ENCODE results near the gene CENPF.
"Not testable (repeated sequence)": the region's sequence is repeated elsewhere in the genome, so short reads cannot be mapped to it uniquely, and the experiment has no call there.

The CENPF gene

GRCh38 chr1:214590696-214591095, 12.3 kb upstream of the CENPF start:
- no peak overlapping the region for H3K9ac ChIP-seq (ENCODE audit: low read depth, low read length)
- ATAC-seq (ENCODE audit: insufficient read depth, low read depth), result no peak

GRCh38 chr1:214591918-214592317, 11.1 kb upstream of the CENPF start:
- not testable (repeated sequence) for H3K4me1 ChIP-seq (ENCODE audit: insufficient read depth, low read length); H3K27ac ChIP-seq (ENCODE audit: low read length); H3K4me2 ChIP-seq (ENCODE audit: insufficient read depth, low read length); H3K4me3 ChIP-seq (ENCODE audit: low read depth in 1 of 2, low read length in 2 of 2); H3K79me2 ChIP-seq (ENCODE audit: insufficient read depth, low read length); H3K9me3 ChIP-seq (ENCODE audit: insufficient read depth, low read length, severe bottlenecking); H3K36me3 ChIP-seq (ENCODE audit: insufficient read depth, low read length); DNase-seq; H4K20me1 ChIP-seq (ENCODE audit: insufficient read depth, low read length); H2AFZ ChIP-seq (ENCODE audit: low read depth, low read length); ATAC-seq (ENCODE audit: insufficient read depth, low read depth); H3K9ac ChIP-seq (ENCODE audit: low read depth, low read length); H3K27me3 ChIP-seq (ENCODE audit: insufficient read depth, low read length, poor library complexity)

More at GRCh38 chr1:214590696-214591095, 12.3 kb upstream of the CENPF start:
- no peak for DNase-seq
- Histone ChIP-seq H3K4me3 (ENCODE audit: low read depth in 1 of 2, low read length in 2 of 2) (no peak overlapping the region), H3K36me3 (ENCODE audit: insufficient read depth, low read length) (no peaks in the 10 kb centered on the region), H3K27ac (ENCODE audit: low read length) (no peak overlapping the region), H3K9me3 (ENCODE audit: insufficient read depth, low read length, severe bottlenecking) (no peaks in the 10 kb centered on the region), H2AFZ (ENCODE audit: low read depth, low read length) (no peak overlapping the region), H3K4me2 (ENCODE audit: insufficient read depth, low read length) (no peak overlapping the region), H3K4me1 (ENCODE audit: insufficient read depth, low read length) (no peaks in the 10 kb centered on the region), H3K27me3 (ENCODE audit: insufficient read depth, low read length, poor library complexity) (no peaks in the 10 kb centered on the region), H4K20me1 (ENCODE audit: insufficient read depth, low read length) (no peaks in the 10 kb centered on the region), H3K79me2 (ENCODE audit: insufficient read depth, low read length) (no peaks in the 10 kb centered on the region)
- TF ChIP-seq CTCF (IDR thresholded peaks at IDR 0.05; ENCODE audit: borderline replicate concordance, extremely low read depth, low read length, poor library complexity, severe bottlenecking) (no peak), EZH2 (IDR thresholded peaks at IDR 0.05; ENCODE audit: borderline replicate concordance, low read depth, low read length, severe bottlenecking) (no peak)

GRCh38 chr1:214593158-214593557, 9.8 kb upstream of the CENPF start:
- H3K4me1 ChIP-seq (ENCODE audit: insufficient read depth, low read length), result no peaks in the 10 kb centered on the region
- no peak for DNase-seq
- no peak overlapping the region for H3K27ac ChIP-seq (ENCODE audit: low read length)
- no peaks in the 10 kb centered on the region for H3K36me3 ChIP-seq (ENCODE audit: insufficient read depth, low read length)
- no peak overlapping the region for H3K9ac ChIP-seq (ENCODE audit: low read depth, low read length)
- no peak overlapping the region for H2AFZ ChIP-seq (ENCODE audit: low read depth, low read length)
- H3K4me2 ChIP-seq (ENCODE audit: insufficient read depth, low read length), result no peak overlapping the region
- H3K4me3 ChIP-seq (ENCODE audit: low read depth in 1 of 2, low read length in 2 of 2), result no peak overlapping the region
- no peaks in the 10 kb centered on the region for H3K27me3 ChIP-seq (ENCODE audit: insufficient read depth, low read length, poor library complexity)
- H4K20me1 ChIP-seq (ENCODE audit: insufficient read depth, low read length), result no peaks in the 10 kb centered on the region
- TF ChIP-seq CTCF (IDR thresholded peaks at IDR 0.05; ENCODE audit: borderline replicate concordance, extremely low read depth, low read length, poor library complexity, severe bottlenecking) (no peak), EZH2 (IDR thresholded peaks at IDR 0.05; ENCODE audit: borderline replicate concordance, low read depth, low read length, severe bottlenecking) (no peak)
- H3K79me2 ChIP-seq (ENCODE audit: insufficient read depth, low read length), result no peaks in the 10 kb centered on the region
- no peaks in the 10 kb centered on the region for H3K9me3 ChIP-seq (ENCODE audit: insufficient read depth, low read length, severe bottlenecking)
- ATAC-seq (ENCODE audit: insufficient read depth, low read depth), result no peak

DNA sequence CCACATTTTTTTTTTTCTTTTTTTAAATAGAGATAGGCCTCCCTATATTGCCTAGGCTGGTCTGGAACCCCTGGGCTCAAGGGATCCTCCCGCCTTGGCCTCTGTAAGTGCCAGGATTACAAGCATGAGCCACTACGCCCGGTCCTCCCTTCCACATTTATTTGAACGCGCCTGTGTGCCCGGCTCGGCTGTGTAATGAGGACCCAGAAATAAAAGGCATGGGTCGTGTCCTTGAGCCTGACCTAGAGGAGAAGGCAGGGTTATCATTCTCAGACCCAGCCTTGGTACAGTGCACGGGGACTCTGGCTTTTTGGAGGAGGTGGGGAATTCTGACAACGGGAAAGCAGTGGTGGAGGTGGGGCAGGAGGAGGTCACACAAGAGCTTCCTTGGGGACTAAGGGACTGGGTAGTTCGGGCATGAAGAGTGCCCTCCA, 841 bp downstream of the CENPF start:
- peak overlapping the region; percentile 87 for H3K4me2 ChIP-seq (ENCODE audit: insufficient read depth, low read length)
- TF ChIP-seq CTCF (IDR thresholded peaks at IDR 0.05; ENCODE audit: borderline replicate concordance, extremely low read depth, low read length, poor library complexity, severe bottlenecking) (no peak), EZH2 (IDR thresholded peaks at IDR 0.05; ENCODE audit: borderline replicate concordance, low read depth, low read length, severe bottlenecking) (no peak)
- H3K4me1 ChIP-seq (ENCODE audit: insufficient read depth, low read length), result peaks cover 28% of the 10 kb centered on the region
- peaks cover 44% of the 10 kb centered on the region for H3K36me3 ChIP-seq (ENCODE audit: insufficient read depth, low read length)
- peak overlapping the region; percentile 96 for H3K27ac ChIP-seq (ENCODE audit: low read length)
- H3K27me3 ChIP-seq (ENCODE audit: insufficient read depth, low read length, poor library complexity), result no peaks in the 10 kb centered on the region
- ATAC-seq (ENCODE audit: insufficient read depth, low read depth), result no peak
- H3K79me2 ChIP-seq (ENCODE audit: insufficient read depth, low read length), result peaks cover 58% of the 10 kb centered on the region
- H3K9me3 ChIP-seq (ENCODE audit: insufficient read depth, low read length, severe bottlenecking), result no peaks in the 10 kb centered on the region
- peak overlapping the region; percentile 95 for H3K9ac ChIP-seq (ENCODE audit: low read depth, low read length)
- H4K20me1 ChIP-seq (ENCODE audit: insufficient read depth, low read length), result peaks cover 28% of the 10 kb centered on the region
- peak overlapping the region; percentile 90 to 93 for H3K4me3 ChIP-seq (ENCODE audit: low read depth in 1 of 2, low read length in 2 of 2)
- H2AFZ ChIP-seq (ENCODE audit: low read depth, low read length), result peak overlapping the region; percentile 90
- no peak for DNase-seq
